Liver (tissue), 9 donors: ENCODE results near the gene LRIT2. TPM values are rescaled to one million over a fixed set of nuclear protein-coding genes. Genes with fewer than 3 reads are reported as not detected.

Experiments used
- DNase-seq: peaks from one replicate; pipeline ENCODE4 v3.0.0-alpha.2; 2017; ENCODE audit warnings: low spot score
- H3K27ac ChIP-seq, 2 donors: one replicate each; pipeline ENCODE4 v1.7.0; 2013; ENCODE audit warnings: inconsistent platforms in 2 of 2, low read length in 2 of 2, control low read depth in 1 of 2, low read depth in 1 of 2, mild to moderate bottlenecking in 1 of 2
- H3K27me3 ChIP-seq, 4 donors: one replicate each; pipeline versions ENCODE4 v1.6.1 to v1.7.0; 2013; ENCODE audit warnings: low read length in 3 of 4, inconsistent platforms in 1 of 4, mild to moderate bottlenecking in 1 of 4, moderate library complexity in 1 of 4; ENCODE audit not compliant: control insufficient read depth in 4 of 4, insufficient read depth in 4 of 4
- H3K36me3 ChIP-seq, 4 donors: one replicate each; pipeline versions ENCODE4 v1.6.1 to v1.7.0; 2013; ENCODE audit warnings: low read length in 3 of 4, mild to moderate bottlenecking in 3 of 4, low read depth in 1 of 4, moderate library complexity in 1 of 4; ENCODE audit not compliant: control insufficient read depth in 4 of 4, insufficient read depth in 3 of 4
- H3K4me1 ChIP-seq, 4 donors: one replicate each; pipeline versions ENCODE4 v1.6.1 to v1.7.0; 2013; ENCODE audit warnings: low read length in 3 of 4, mild to moderate bottlenecking in 3 of 4, moderate library complexity in 1 of 4; ENCODE audit not compliant: control insufficient read depth in 4 of 4, insufficient read depth in 4 of 4
- H3K4me3 ChIP-seq, 3 donors: one replicate each; pipeline versions ENCODE4 v1.6.1 to v1.7.0; 2013; ENCODE audit warnings: low read length in 3 of 3, control low read depth in 1 of 3, low read depth in 1 of 3, mild to moderate bottlenecking in 1 of 3
- H3K9ac ChIP-seq, 2 donors: one replicate each; pipeline ENCODE4 v1.7.0; 2013; ENCODE audit warnings: low read length in 2 of 2, mild to moderate bottlenecking in 2 of 2, moderate library complexity in 2 of 2, control low read depth in 1 of 2, low read depth in 1 of 2
- H3K9me3 ChIP-seq, 4 donors: one replicate each; pipeline versions ENCODE4 v1.6.1 to v1.7.0; 2013; ENCODE audit warnings: low read length in 3 of 4; ENCODE audit not compliant: control insufficient read depth in 4 of 4
- FOXA1 ChIP-seq: IDR thresholded peaks from 2 replicates; pipeline ENCODE4 v1.6.1; 2016; ENCODE audit warnings: antibody characterized with exemption
- FOXA2 ChIP-seq: IDR thresholded peaks from 2 replicates; pipeline ENCODE4 v1.6.1; 2016; ENCODE audit warnings: antibody characterized with exemption
- HNF4A ChIP-seq, 2 donors: conservative IDR thresholded peaks; 2 replicates each; pipeline ENCODE4 v1.6.1; 2016; ENCODE audit warnings: antibody characterized with exemption in 2 of 2, mild to moderate bottlenecking in 2 of 2
- HNF4G ChIP-seq: IDR thresholded peaks from 2 replicates; pipeline ENCODE4 v1.6.1; 2016; ENCODE audit warnings: antibody characterized with exemption
- NR2F2 ChIP-seq: IDR thresholded peaks from 2 replicates; pipeline ENCODE4 v1.6.1; 2016; ENCODE audit warnings: antibody characterized with exemption
- RAD21 ChIP-seq, 2 donors: IDR thresholded peaks; 2 replicates each; pipeline ENCODE4 v1.6.1; 2016; ENCODE audit warnings: antibody characterized with exemption in 2 of 2, mild to moderate bottlenecking in 2 of 2
- REST ChIP-seq: IDR thresholded peaks from 2 replicates; pipeline ENCODE4 v1.6.1; 2016; ENCODE audit warnings: antibody characterized with exemption, mild to moderate bottlenecking
- RXRA ChIP-seq, 2 donors: IDR thresholded peaks; 2 replicates each; pipeline ENCODE4 v1.6.1; 2017 to 2018; ENCODE audit warnings: antibody characterized with exemption in 2 of 2, mild to moderate bottlenecking in 1 of 2
- SP1 ChIP-seq: IDR thresholded peaks from 2 replicates; pipeline ENCODE4 v1.6.1; 2018; ENCODE audit warnings: antibody characterized with exemption, mild to moderate bottlenecking
- TAF1 ChIP-seq: conservative IDR thresholded peaks from 2 replicates; pipeline ENCODE4 v1.6.1; 2016; ENCODE audit warnings: antibody characterized with exemption, mild to moderate bottlenecking
- YY1 ChIP-seq: IDR thresholded peaks from 2 replicates; pipeline ENCODE4 v1.6.1; 2016; ENCODE audit warnings: antibody characterized with exemption, mild to moderate bottlenecking
- ZBTB33 ChIP-seq: IDR thresholded peaks from 2 replicates; pipeline ENCODE4 v1.6.1; 2016; ENCODE audit warnings: antibody characterized with exemption
- WGBS: extraction: QIAGEN DNeasy Blood & Tissue Kit; methylation state at CpG from one replicate; pipeline ENCODE4 v1.1.7; 2013; 5-methylcytosine and 5-hydroxymethylcytosine counted together
- polyA plus RNA-seq, 2 donors: library from polyadenylated mRNA; stranded (reverse) in 1 of 2; unstranded in 1 of 2; fragments of 200-250 nt in 1 of 2; fragments of >200 nt in 1 of 2; fragmentation: Nextera tagmentation in 1 of 2; extraction: Ambion mirVana in 1 of 2; gene quantifications; one replicate each; pipeline versions ENCODE4 v1.2.1 to v1.2.3, GENCODE V29; 2013 to 2015
- total RNA-seq, 2 donors: library from RNA; depleted of rRNA; stranded (reverse); fragments of >200 nt; gene quantifications; one replicate each; pipeline ENCODE4 v1.2.3, GENCODE V29; 2014
- TF ChIP-seq, protein P1 (sequence below): IDR thresholded peaks from 2 replicates; pipeline ENCODE4 v1.6.1; 2016; ENCODE audit warnings: antibody characterized with exemption
- TF ChIP-seq, protein P2 (sequence below): IDR thresholded peaks from 2 replicates; pipeline ENCODE4 v1.6.1; 2016; ENCODE audit warnings: antibody characterized with exemption
- TF ChIP-seq, protein P3 (sequence below): fragments of 150-350 bp; IDR thresholded peaks from 2 replicates; pipeline ENCODE4 v1.5.1; 2017; ENCODE audit warnings: improper control_type of control experiment, low read depth, low read length; ENCODE audit not compliant: missing input control
- donor health status: healthy.
- donor health status: healthy.
- donor health status: healthy.
- donor health status: healthy.
- donor health status: healthy.

LRIT2 gene
- total and polyA plus RNA-seq, 4 donors: not detected

DNA sequence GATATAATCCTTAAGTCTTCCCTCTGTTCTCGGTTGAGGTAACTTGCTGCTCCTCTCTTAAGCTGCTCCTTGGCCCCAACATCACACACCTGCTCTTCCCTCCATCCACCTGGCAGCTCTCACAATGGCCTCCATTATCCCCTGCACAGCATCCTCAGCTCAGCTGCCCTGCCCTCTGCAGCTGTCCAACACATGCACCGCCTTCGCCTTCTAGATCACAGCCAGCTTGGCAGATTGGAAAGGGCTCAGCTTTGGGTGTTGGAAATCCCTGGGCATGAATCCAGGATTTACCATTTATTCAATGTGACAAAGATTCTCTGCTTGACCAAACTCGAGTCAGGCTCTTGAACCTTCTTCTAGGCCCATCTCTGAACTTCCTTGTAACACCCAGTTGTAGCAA is 40.1 kb upstream of the LRIT2 start:
- Histone ChIP-seq H3K9me3 (no peaks in the 10 kb centered on the region), H3K4me3 (no peak overlapping the region), H3K4me1 (no peaks in the 10 kb centered on the region), H3K27ac (no peak overlapping the region), H3K36me3 (no peaks in the 10 kb centered on the region), H3K9ac (no peak overlapping the region), H3K27me3 (peaks cover 0 to 3% (median 0%) of the 10 kb centered on the region in 4 donors)
- 78% methylated on average over 4 of the region's 4 CpGs for whole genome bisulfite sequencing
- no peak for DNase-seq
- TF ChIP-seq HNF4A (conservative IDR thresholded peaks at IDR 0.05) (no peak), FOXA2 (no peak), SP1 (no peak), YY1 (no peak), TAF1 (no peak), REST (no peak), RXRA (IDR thresholded peaks at IDR 0.05) (no peak), RAD21 (IDR thresholded peaks at IDR 0.05) (no peak), NR2F2 (no peak)
- TF ChIP-seq, protein P1, sequence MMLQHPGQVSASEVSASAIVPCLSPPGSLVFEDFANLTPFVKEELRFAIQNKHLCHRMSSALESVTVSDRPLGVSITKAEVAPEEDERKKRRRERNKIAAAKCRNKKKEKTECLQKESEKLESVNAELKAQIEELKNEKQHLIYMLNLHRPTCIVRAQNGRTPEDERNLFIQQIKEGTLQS: no peak
- TF ChIP-seq, protein P2, sequence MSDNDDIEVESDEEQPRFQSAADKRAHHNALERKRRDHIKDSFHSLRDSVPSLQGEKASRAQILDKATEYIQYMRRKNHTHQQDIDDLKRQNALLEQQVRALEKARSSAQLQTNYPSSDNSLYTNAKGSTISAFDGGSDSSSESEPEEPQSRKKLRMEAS: no peak

DNA sequence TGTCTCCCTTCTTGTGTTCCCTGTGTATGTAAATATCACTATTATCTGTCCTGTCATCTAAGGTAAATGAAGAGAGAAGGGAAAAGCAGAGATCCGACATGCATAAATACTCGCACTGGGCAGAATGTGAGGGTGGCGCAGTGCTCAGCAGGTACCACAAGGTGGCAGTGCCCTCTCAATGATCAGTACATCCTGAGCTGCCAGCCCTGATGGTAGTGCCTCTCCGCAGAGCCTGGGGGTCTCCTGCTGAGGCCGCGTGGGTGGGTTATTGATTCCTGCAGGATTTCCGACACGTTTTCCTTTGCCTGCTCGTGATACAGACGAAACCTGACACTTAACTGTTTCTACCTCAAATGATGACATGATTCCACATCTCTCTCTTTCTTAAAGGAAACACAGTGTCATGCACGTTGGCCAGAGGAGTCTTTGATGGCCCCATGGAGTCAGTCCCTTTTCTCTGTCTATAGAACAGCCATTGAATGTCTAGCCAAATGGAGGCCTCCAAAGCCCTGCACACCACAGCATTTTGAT is 39.3 kb upstream of the LRIT2 start:
- Histone ChIP-seq H3K36me3 (no peaks in the 10 kb centered on the region), H3K27ac (no peak overlapping the region), H3K4me3 (no peak overlapping the region), H3K27me3 (peaks cover 0 to 3% (median 0%) of the 10 kb centered on the region in 4 donors), H3K9ac (no peak overlapping the region), H3K9me3 (no peaks in the 10 kb centered on the region), H3K4me1 (no peaks in the 10 kb centered on the region)
- DNase-seq: peak; percentile 66
- TF ChIP-seq, protein P3, sequence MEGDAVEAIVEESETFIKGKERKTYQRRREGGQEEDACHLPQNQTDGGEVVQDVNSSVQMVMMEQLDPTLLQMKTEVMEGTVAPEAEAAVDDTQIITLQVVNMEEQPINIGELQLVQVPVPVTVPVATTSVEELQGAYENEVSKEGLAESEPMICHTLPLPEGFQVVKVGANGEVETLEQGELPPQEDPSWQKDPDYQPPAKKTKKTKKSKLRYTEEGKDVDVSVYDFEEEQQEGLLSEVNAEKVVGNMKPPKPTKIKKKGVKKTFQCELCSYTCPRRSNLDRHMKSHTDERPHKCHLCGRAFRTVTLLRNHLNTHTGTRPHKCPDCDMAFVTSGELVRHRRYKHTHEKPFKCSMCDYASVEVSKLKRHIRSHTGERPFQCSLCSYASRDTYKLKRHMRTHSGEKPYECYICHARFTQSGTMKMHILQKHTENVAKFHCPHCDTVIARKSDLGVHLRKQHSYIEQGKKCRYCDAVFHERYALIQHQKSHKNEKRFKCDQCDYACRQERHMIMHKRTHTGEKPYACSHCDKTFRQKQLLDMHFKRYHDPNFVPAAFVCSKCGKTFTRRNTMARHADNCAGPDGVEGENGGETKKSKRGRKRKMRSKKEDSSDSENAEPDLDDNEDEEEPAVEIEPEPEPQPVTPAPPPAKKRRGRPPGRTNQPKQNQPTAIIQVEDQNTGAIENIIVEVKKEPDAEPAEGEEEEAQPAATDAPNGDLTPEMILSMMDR: peak; percentile 93
- TF ChIP-seq SP1 (no peak), RAD21 (IDR thresholded peaks at IDR 0.05) (peak; percentile 91 to 95)
- WGBS: 3% methylated on average over 11 of the region's 11 CpGs

DNA sequence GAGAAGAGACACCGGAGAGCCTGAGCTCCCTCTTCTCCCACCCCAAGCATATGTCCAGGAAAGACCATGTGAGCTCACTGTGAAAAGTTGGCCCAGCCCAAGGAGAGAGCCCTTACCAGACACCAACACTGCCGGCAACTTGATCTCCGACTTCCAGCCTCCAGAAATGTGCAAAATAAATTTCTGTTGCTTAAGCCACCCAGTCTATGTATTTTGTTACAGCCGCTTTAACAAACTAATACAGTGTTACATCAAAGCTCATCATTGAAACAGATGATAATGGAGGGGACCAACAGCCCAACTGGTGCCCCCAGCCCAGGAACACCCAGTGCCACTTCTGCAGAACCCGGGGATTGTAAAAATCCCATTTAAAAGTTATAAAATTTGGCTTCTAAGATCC is 38.4 kb upstream of the LRIT2 start:
- no peaks in the 10 kb centered on the region for H3K4me1 ChIP-seq
- H3K9me3 ChIP-seq: no peaks in the 10 kb centered on the region
- 81% methylated on average over 5 of the region's 5 CpGs for WGBS
- no peaks in the 10 kb centered on the region for H3K27me3 ChIP-seq
- H3K36me3 ChIP-seq: no peaks in the 10 kb centered on the region
- DNase-seq: no peak
- H3K4me3 ChIP-seq: no peak overlapping the region
- no peak overlapping the region for H3K9ac ChIP-seq
- H3K27ac ChIP-seq: no peak overlapping the region
- TF ChIP-seq HNF4G (no peak), FOXA1 (no peak), ZBTB33 (no peak), RXRA (IDR thresholded peaks at IDR 0.05) (no peak), SP1 (no peak), REST (no peak), FOXA2 (no peak), HNF4A (conservative IDR thresholded peaks at IDR 0.05) (no peak)
- TF ChIP-seq, protein P1: no peak
- TF ChIP-seq, protein P2: no peak
